Caki2 (cell line): ENCODE data around the gene SPACA7. TPM values are rescaled to one million over a fixed set of nuclear protein-coding genes. Genes with fewer than 3 reads are reported as not detected.

ENCODE experiments used
- DNase-seq: peaks from one replicate; pipeline ENCODE4 v3.0.0-alpha.2; 2015; ENCODE audit warnings: low read depth
- in situ Hi-C: cut with HindIII; loops from 2 replicates; pipeline ENCODE4 v1.10.0; 2016; ENCODE audit warnings: low sequenced_read_pairs, low pct_unique_long_range_greater_than_20kb, mixed read lengths
- total RNA-seq: library from RNA; depleted of rRNA; stranded (reverse); fragments of >200 nt; shearing (Covaris generic); gene quantifications from 2 replicates; pipeline ENCODE4 v1.2.3, GENCODE V29; 2014; ENCODE audit warnings: low replicate concordance; rRNA removed

SPACA7 gene
- total RNA-seq, 1 experiment from 2014 or later = not detected

- in situ Hi-C loops = no loop called here
- no peak for DNase-seq
These were observed 99.7 kb downstream of the SPACA7 start for GRCh38 chr13:112475889-112476288.

- DNase-seq = no peak
- in situ Hi-C loops = no loop called here
These were observed 101.0 kb downstream of the SPACA7 start for GRCh38 chr13:112477070-112477619.

GRCh38 chr13:112479389-112479788 is 103.2 kb downstream of the SPACA7 start:
- in situ Hi-C loops = no loop called here
- no peak for DNase-seq

- no peak for DNase-seq
- in situ Hi-C loops = no loop called here
These were observed 105.3 kb downstream of the SPACA7 start for GRCh38 chr13:112481458-112481857.

- no peak for DNase-seq
- in situ Hi-C loops = no loop called here
These were observed 107.1 kb downstream of the SPACA7 start for GRCh38 chr13:112483299-112483698.

Other genes with a start within 250 kb of the SPACA7 start
- 4.5 and 10.9 TPM in 2 replicates for gene TUBGCP3, start 211.8 kb downstream of the SPACA7 start, total RNA-seq